DND-41 (cell line): ENCODE results near the gene UGT8.

Experiments used
- EZH2 ChIP-seq: IDR thresholded peaks from 3 replicates; pipeline ENCODE4 v1.6.1; 2012; ENCODE audit warnings: borderline replicate concordance, low read depth, mild to moderate bottlenecking, moderate library complexity, low read length, inconsistent platforms; ENCODE audit not compliant: severe bottlenecking
- TF ChIP-seq, protein P1 (sequence below): IDR thresholded peaks from 2 replicates; pipeline ENCODE4 v1.5.1; 2012; ENCODE audit warnings: borderline replicate concordance, low read length, moderate library complexity, mild to moderate bottlenecking; ENCODE audit not compliant: poor library complexity, severe bottlenecking; ENCODE audit errors: extremely low read depth

DNA sequence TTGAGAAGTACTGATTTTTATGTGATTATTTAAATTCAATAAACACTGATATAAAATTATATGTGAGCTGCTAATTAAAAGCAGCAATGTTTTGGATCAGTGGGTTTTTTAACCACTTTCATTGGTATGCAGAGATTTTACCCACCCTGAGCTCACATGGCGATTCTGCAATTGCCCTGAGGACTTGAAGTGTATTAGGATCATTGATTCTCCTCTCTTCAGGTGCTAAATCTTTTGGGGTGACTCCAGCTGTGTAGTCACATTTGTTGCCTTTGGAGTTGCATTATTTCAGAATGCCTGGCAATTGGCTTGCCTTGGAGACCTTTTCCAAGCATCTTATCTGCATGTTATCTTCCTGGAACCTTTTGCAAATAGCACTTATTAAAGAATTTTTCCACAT is 51.3 kb downstream of the UGT8 start:
- TF ChIP-seq, protein P1, sequence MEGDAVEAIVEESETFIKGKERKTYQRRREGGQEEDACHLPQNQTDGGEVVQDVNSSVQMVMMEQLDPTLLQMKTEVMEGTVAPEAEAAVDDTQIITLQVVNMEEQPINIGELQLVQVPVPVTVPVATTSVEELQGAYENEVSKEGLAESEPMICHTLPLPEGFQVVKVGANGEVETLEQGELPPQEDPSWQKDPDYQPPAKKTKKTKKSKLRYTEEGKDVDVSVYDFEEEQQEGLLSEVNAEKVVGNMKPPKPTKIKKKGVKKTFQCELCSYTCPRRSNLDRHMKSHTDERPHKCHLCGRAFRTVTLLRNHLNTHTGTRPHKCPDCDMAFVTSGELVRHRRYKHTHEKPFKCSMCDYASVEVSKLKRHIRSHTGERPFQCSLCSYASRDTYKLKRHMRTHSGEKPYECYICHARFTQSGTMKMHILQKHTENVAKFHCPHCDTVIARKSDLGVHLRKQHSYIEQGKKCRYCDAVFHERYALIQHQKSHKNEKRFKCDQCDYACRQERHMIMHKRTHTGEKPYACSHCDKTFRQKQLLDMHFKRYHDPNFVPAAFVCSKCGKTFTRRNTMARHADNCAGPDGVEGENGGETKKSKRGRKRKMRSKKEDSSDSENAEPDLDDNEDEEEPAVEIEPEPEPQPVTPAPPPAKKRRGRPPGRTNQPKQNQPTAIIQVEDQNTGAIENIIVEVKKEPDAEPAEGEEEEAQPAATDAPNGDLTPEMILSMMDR: no peak
- TF ChIP-seq EZH2: no peak
